Skeletal muscle satellite cell (primary cell): ENCODE data around the gene RPS6KA1. TPM values are rescaled to one million over a fixed set of nuclear protein-coding genes. Genes with fewer than 3 reads are reported as not detected.
"Not testable (repeated sequence)": the region's sequence is repeated elsewhere in the genome, so short reads cannot be mapped to it uniquely, and the experiment has no call there.

ENCODE experiments used
- H3K27me3 ChIP-seq: 2 replicates; pipeline ENCODE4 v1.7.0; 2013; ENCODE audit warnings: low read length; ENCODE audit not compliant: control insufficient read depth, insufficient read depth
- H3K36me3 ChIP-seq: 2 replicates; pipeline ENCODE4 v1.7.0; 2013; ENCODE audit warnings: mild to moderate bottlenecking, control low read depth, low read length; ENCODE audit not compliant: insufficient read depth
- H3K4me1 ChIP-seq: 2 replicates; pipeline ENCODE4 v1.7.0; 2013; ENCODE audit warnings: low read length; ENCODE audit not compliant: control insufficient read depth, insufficient read depth
- H3K4me2 ChIP-seq: 2 replicates; pipeline ENCODE4 v1.7.0; 2013; ENCODE audit warnings: mild to moderate bottlenecking, low read length
- H3K4me3 ChIP-seq: 2 replicates; pipeline ENCODE4 v1.7.0; 2013; ENCODE audit warnings: low read length
- H3K9ac ChIP-seq: 2 replicates; pipeline ENCODE4 v1.7.0; 2013; ENCODE audit warnings: mild to moderate bottlenecking, low read depth, low read length, moderate library complexity
- H3K9me3 ChIP-seq: replicated peaks from 2 replicates; pipeline ENCODE4 v1.7.0; 2013; ENCODE audit warnings: mild to moderate bottlenecking, control low read depth, low read length
- total RNA-seq: library from RNA; depleted of rRNA; stranded (reverse); fragments of >200 nt; gene quantifications from 2 replicates; pipeline ENCODE4 v1.2.3, GENCODE V29; 2012; rRNA removed

Gene RPS6KA1
- total RNA-seq = 2.0 and 5.6 TPM in 2 replicates

- H3K9me3 ChIP-seq = no peaks in the 10 kb centered on the region
- H3K27me3 ChIP-seq = peaks cover 4% of the 10 kb centered on the region
- H3K9ac ChIP-seq = peak within 1 kb of the TSS; percentile 72
- peak within 1 kb of the TSS; percentile 79 for H3K4me3 ChIP-seq
- H3K4me1 ChIP-seq = peaks cover 14% of the 10 kb centered on the region
- peak within 1 kb of the TSS; percentile 88 for H3K4me2 ChIP-seq
- H3K36me3 ChIP-seq = no peaks in the 10 kb centered on the region
Observed at GRCh38 chr1:26529655-26530409, at the start of gene RPS6KA1. Gene RPS6KA1 (plus strand): TSS chr1:26529761. CDS start chr1:26529921, 160 bp downstream.

- Histone ChIP-seq H3K9ac (no peak overlapping the region), H3K9me3 (no peaks in the 10 kb centered on the region), H3K4me3 (no peak overlapping the region), H3K27me3 (no peaks in the 10 kb centered on the region), H3K4me2 (no peak overlapping the region), H3K36me3 (no peaks in the 10 kb centered on the region), H3K4me1 (peaks cover 8% of the 10 kb centered on the region)
Observed at GRCh38 chr1:26482921-26483320, 46.6 kb upstream of the RPS6KA1 start.

- H3K36me3 ChIP-seq = no peaks in the 10 kb centered on the region
- no peaks in the 10 kb centered on the region for H3K9me3 ChIP-seq
- H3K27me3 ChIP-seq = no peaks in the 10 kb centered on the region
- no peak overlapping the region for H3K4me3 ChIP-seq
- no peak overlapping the region for H3K9ac ChIP-seq
- no peak overlapping the region for H3K4me2 ChIP-seq
- peaks cover 8% of the 10 kb centered on the region for H3K4me1 ChIP-seq
Observed at GRCh38 chr1:26483980-26484379, 45.6 kb upstream of the RPS6KA1 start.

GRCh38 chr1:26490155-26490554 is 39.4 kb upstream of the RPS6KA1 start:
- Histone ChIP-seq H3K9me3 (no peaks in the 10 kb centered on the region), H3K9ac (no peak overlapping the region), H3K4me2 (no peak overlapping the region), H3K4me1 (no peaks in the 10 kb centered on the region), H3K36me3 (no peaks in the 10 kb centered on the region), H3K4me3 (no peak overlapping the region), H3K27me3 (no peaks in the 10 kb centered on the region)

GRCh38 chr1:26493267-26493666 is 36.3 kb upstream of the RPS6KA1 start:
- H3K9me3 ChIP-seq = no peaks in the 10 kb centered on the region
- H3K9ac ChIP-seq = no peak overlapping the region
- no peak overlapping the region for H3K4me2 ChIP-seq
- H3K27me3 ChIP-seq = no peaks in the 10 kb centered on the region
- no peak overlapping the region for H3K4me3 ChIP-seq
- no peaks in the 10 kb centered on the region for H3K4me1 ChIP-seq
- no peaks in the 10 kb centered on the region for H3K36me3 ChIP-seq

GRCh38 chr1:26493938-26494337 is 35.6 kb upstream of the RPS6KA1 start:
- H3K4me2 ChIP-seq = no peak overlapping the region
- no peaks in the 10 kb centered on the region for H3K4me1 ChIP-seq
- no peak overlapping the region for H3K9ac ChIP-seq
- no peaks in the 10 kb centered on the region for H3K9me3 ChIP-seq
- no peaks in the 10 kb centered on the region for H3K27me3 ChIP-seq
- no peak overlapping the region for H3K4me3 ChIP-seq
- no peaks in the 10 kb centered on the region for H3K36me3 ChIP-seq

- no peak overlapping the region for H3K4me3 ChIP-seq
- no peaks in the 10 kb centered on the region for H3K27me3 ChIP-seq
- H3K4me1 ChIP-seq = peaks cover 12% of the 10 kb centered on the region
- H3K4me2 ChIP-seq = no peak overlapping the region
- no peaks in the 10 kb centered on the region for H3K9me3 ChIP-seq
- H3K36me3 ChIP-seq = no peaks in the 10 kb centered on the region
- no peak overlapping the region for H3K9ac ChIP-seq
Observed at GRCh38 chr1:26496861-26497260, 32.7 kb upstream of the RPS6KA1 start.

GRCh38 chr1:26498894-26499293 is 30.7 kb upstream of the RPS6KA1 start:
- no peak overlapping the region for H3K4me3 ChIP-seq
- no peaks in the 10 kb centered on the region for H3K36me3 ChIP-seq
- no peaks in the 10 kb centered on the region for H3K9me3 ChIP-seq
- H3K4me1 ChIP-seq = peaks cover 12% of the 10 kb centered on the region
- H3K4me2 ChIP-seq = no peak overlapping the region
- H3K27me3 ChIP-seq = no peaks in the 10 kb centered on the region
- H3K9ac ChIP-seq = no peak overlapping the region

- H3K4me3 ChIP-seq = peak overlapping the region; percentile 75
- peaks cover 12% of the 10 kb centered on the region for H3K4me1 ChIP-seq
Observed at GRCh38 chr1:26500488-26501175, 28.9 kb upstream of the RPS6KA1 start.

GRCh38 chr1:26510711-26511110 is 18.9 kb upstream of the RPS6KA1 start:
- not testable (repeated sequence) for H3K4me3 ChIP-seq, H3K36me3 ChIP-seq, H3K9me3 ChIP-seq, H3K4me2 ChIP-seq, H3K9ac ChIP-seq, H3K4me1 ChIP-seq, H3K27me3 ChIP-seq

More at GRCh38 chr1:26500488-26501175, 28.9 kb upstream of the RPS6KA1 start:
- Histone ChIP-seq H3K27me3 (no peaks in the 10 kb centered on the region), H3K9ac (peak overlapping the region; percentile 83), H3K9me3 (no peaks in the 10 kb centered on the region), H3K36me3 (no peaks in the 10 kb centered on the region), H3K4me2 (peak overlapping the region; percentile 99)

- H3K9me3 ChIP-seq, H3K36me3 ChIP-seq, H3K4me1 ChIP-seq, H3K9ac ChIP-seq, H3K4me3 ChIP-seq, H3K4me2 ChIP-seq: not testable (repeated sequence)
- H3K27me3 ChIP-seq = peaks cover 28% of the 10 kb centered on the region
Observed at GRCh38 chr1:26515836-26516235, 13.7 kb upstream of the RPS6KA1 start.
